HepG2 (cell line): ENCODE results near the gene PLCG2. TPM values are rescaled to one million over a fixed set of nuclear protein-coding genes. Genes with fewer than 3 reads are reported as not detected.

Source experiments
- ATAC-seq: fragments of 200-7000 bp; cut with Tn5 transposase; 3 replicates; pipeline ENCODE4 v1.9.1; 2020; ENCODE audit warnings: mild to moderate bottlenecking, moderate library complexity
- BruUV-seq: library from RNA; stranded (reverse); fragments of 400-500 nt; replicated peaks from 2 replicates; lab custom pipeline; 2021; lab: Mats Ljungman, UMichigan
- CTCF ChIA-PET: fragments of 300-600 bp; formaldehyde crosslinking; extraction: SDS; loops from one replicate; lab custom pipeline; 2021; ENCODE audit warnings: low total read pairs, inconsistent platforms, low intra/inter-chr PET ratio; lab: Yijun Ruan, JAX
- POLR2A ChIA-PET: fragments of 350-600 bp; sonication (Branson Sonifier 250); formaldehyde crosslinking; loops from one replicate; lab custom pipeline; 2020; ENCODE audit warnings: antibody characterized with exemption, inconsistent platforms; lab: Yijun Ruan, JAX
- DNase-seq: peaks from one replicate; pipeline ENCODE4 v3.0.0-alpha.2; 2015; ENCODE audit warnings: low spot score
- FAIRE-seq: peaks from 3 replicates; lab custom pipeline; 2011; peaks lifted over from hg19 to GRCh38; lab: Jason Lieb, UNC
- H2AFZ ChIP-seq: one replicate; pipeline ENCODE4 v1.6.1; 2011; ENCODE audit warnings: low read length, inconsistent platforms
- H3K27ac ChIP-seq: fragments of 300-600 bp; 3 replicates; pipeline ENCODE4 v1.8.0; 2011; ENCODE audit warnings: mixed run types, mild to moderate bottlenecking, mixed read lengths, low read length, inconsistent platforms; ENCODE audit not compliant: insufficient read depth; ENCODE audit errors: extremely low read length
- H3K27me3 ChIP-seq, 2 experiments: fragments of 200-600 bp in 1 of 2; 2 replicates in 1 of 2; 3 replicates in 1 of 2; pipeline versions ENCODE4 v1.6.0 to v1.8.0; 2011; ENCODE audit warnings: low read length in 2 of 2, mild to moderate bottlenecking in 2 of 2, moderate library complexity in 2 of 2, inconsistent platforms in 1 of 2; ENCODE audit not compliant: insufficient read depth in 2 of 2, control insufficient read depth in 1 of 2
- H3K36me3 ChIP-seq, 2 experiments: fragments of 200-600 bp in 1 of 2; replicated peaks in 1 of 2; 2 replicates in 1 of 2; 3 replicates in 1 of 2; pipeline versions ENCODE4 v1.5.1 to v1.8.0; 2011; ENCODE audit warnings: low read length in 2 of 2, inconsistent platforms in 1 of 2; ENCODE audit not compliant: insufficient read depth in 2 of 2, control insufficient read depth in 1 of 2
- H3K4me1 ChIP-seq: 2 replicates; pipeline ENCODE4 v1.5.1; 2012; ENCODE audit warnings: low read length, inconsistent platforms; ENCODE audit not compliant: insufficient read depth
- H3K4me2 ChIP-seq: 2 replicates; pipeline ENCODE4 v1.6.0; 2011; ENCODE audit warnings: low read depth, low read length, inconsistent platforms
- H3K4me3 ChIP-seq, 3 experiments: fragments of 200-600 bp in 1 of 3; sonication (generic), shearing (Covaris generic) in 1 of 3; replicated peaks in 1 of 3; 2 replicates each; pipeline ENCODE4 v1.5.1; 2011 to 2016; ENCODE audit warnings: low read length in 3 of 3, inconsistent platforms in 2 of 3, low read depth in 2 of 3, mild to moderate bottlenecking in 2 of 3, control low read depth in 1 of 3, mixed read lengths in 1 of 3; ENCODE audit not compliant: insufficient read depth in 1 of 3
- H3K79me2 ChIP-seq: one replicate; pipeline ENCODE4 v1.6.1; 2011; ENCODE audit warnings: low read length, inconsistent platforms; ENCODE audit not compliant: insufficient read depth
- H3K9ac ChIP-seq: 2 replicates; pipeline ENCODE4 v1.6.0; 2011; ENCODE audit warnings: mild to moderate bottlenecking, low read depth, low read length, inconsistent platforms; ENCODE audit not compliant: insufficient read depth
- H3K9me3 ChIP-seq: 2 replicates; pipeline ENCODE4 v1.5.1; 2012; ENCODE audit warnings: mild to moderate bottlenecking, low read length
- H4K20me1 ChIP-seq: 2 replicates; pipeline ENCODE4 v1.6.0; 2011; ENCODE audit warnings: inconsistent platforms, mild to moderate bottlenecking, low read length, moderate library complexity; ENCODE audit not compliant: insufficient read depth
- ARNT2 ChIP-seq: sonication (generic); formaldehyde crosslinking; IDR thresholded peaks from 2 replicates; pipeline ENCODE4 v1.8.0; 2022; ENCODE audit warnings: mild to moderate bottlenecking, low read depth, missing genetic modification reagents, moderate library complexity
- DNMT1 ChIP-seq: sonication (generic); formaldehyde crosslinking; IDR thresholded peaks from 2 replicates; pipeline ENCODE4 v1.5.1; 2020; ENCODE audit warnings: mild to moderate bottlenecking, missing genetic modification reagents
- NRL ChIP-seq: sonication (generic); formaldehyde crosslinking; IDR thresholded peaks from 2 replicates; pipeline ENCODE4 v1.5.0; 2020; ENCODE audit warnings: missing genetic modification reagents, mild to moderate bottlenecking, moderate library complexity, borderline replicate concordance
- PATZ1 ChIP-seq: sonication (generic); formaldehyde crosslinking; IDR thresholded peaks from 2 replicates; pipeline ENCODE4 v1.4.0; 2020; ENCODE audit warnings: missing genetic modification reagents
- SP5 ChIP-seq: IDR thresholded peaks from 2 replicates; pipeline ENCODE4 v1.6.1; 2016; ENCODE audit warnings: low read depth, borderline replicate concordance
- ZKSCAN8 ChIP-seq: IDR thresholded peaks from 2 replicates; pipeline ENCODE4 v1.6.1; 2016; ENCODE audit warnings: borderline replicate concordance, missing genetic modification reagents, missing compliant biosample characterization
- ZMYM2 ChIP-seq: sonication (generic); formaldehyde crosslinking; IDR thresholded peaks from 2 replicates; pipeline ENCODE4 v1.8.0; 2022; ENCODE audit warnings: mild to moderate bottlenecking, missing genetic modification reagents
- ZNF101 ChIP-seq: sonication (generic); formaldehyde crosslinking; IDR thresholded peaks from 2 replicates; pipeline ENCODE4 v1.4.0; 2020; ENCODE audit warnings: mild to moderate bottlenecking, low read depth, missing genetic modification reagents, borderline replicate concordance
- ZNF629 ChIP-seq: sonication (generic); formaldehyde crosslinking; conservative IDR thresholded peaks from 2 replicates; pipeline ENCODE4 v1.5.0; 2020; ENCODE audit warnings: missing genetic modification reagents
- ZNF761 ChIP-seq: sonication (generic); formaldehyde crosslinking; conservative IDR thresholded peaks from 2 replicates; pipeline ENCODE4 v1.4.0; 2020; ENCODE audit warnings: mild to moderate bottlenecking, missing genetic modification reagents
- WGBS: methylation state at CpG from one replicate; pipeline ENCODE4 v1.1.6; 2017; ENCODE audit warnings: low lambda C conversion rate; 5-methylcytosine and 5-hydroxymethylcytosine counted together
- in situ Hi-C: cut with HindIII; loops from 2 replicates; pipeline ENCODE4 v1.10.0; 2017; ENCODE audit warnings: low pct_unique_long_range_greater_than_20kb; ENCODE audit not compliant: extremely low pct_ligation_motif_present
- intact Hi-C: fragments of 100-400 bp; cut with micrococcal nuclease; formaldehyde crosslinking; loops from one replicate; pipeline ENCODE4 v1.10.0; 2022; ENCODE audit not compliant: unreplicated experiment
- polyA plus RNA-seq, 8 experiments: library from polyadenylated mRNA; depleted of rRNA in 3 of 8; stranded (reverse) in 7 of 8; unstranded in 1 of 8; fragments of >200 nt; fragmentation: Illumina TruSeq in 4 of 8; extraction: Trizol in 4 of 8; gene quantifications; 2 replicates each; pipeline versions ENCODE4 v1.2.1 to v1.2.3, GENCODE V29; 2011 to 2016; ENCODE audit warnings: low read depth in 4 of 8, missing spikeins in 1 of 8, mixed read lengths in 1 of 8; ENCODE audit not compliant: insufficient read depth in 1 of 8
- total RNA-seq, 5 experiments: library from RNA; depleted of rRNA; stranded (reverse); fragments of >200 nt; fragmentation: Illumina TruSeq; extraction: Trizol; gene quantifications; 2 replicates each; pipeline ENCODE4 v1.2.3, GENCODE V29; 2016; ENCODE audit warnings: low read depth in 1 of 5

The PLCG2 gene
- total and polyA plus RNA-seq, 2 of the 13 experiments (the other 11 are each of a cell fraction or from before 2014, with no cell fraction given), result 0.13 to 0.18 TPM

- TF ChIP-seq SP5 (CRISPR knock-in tag) (peak; percentile 40; the same call in 1 of the 2 replicates), ZNF761 (CRISPR knock-in tag) (no peak), ZMYM2 (no peak), ARNT2 (CRISPR knock-in tag) (no peak), ZNF101 (CRISPR knock-in tag) (no peak), DNMT1 (CRISPR knock-in tag) (0 out of 2 replicates have a peak, but pooled peaks have one; percentile 52), PATZ1 (CRISPR knock-in tag) (peak; percentile 19; the same call in 1 of the 2 replicates)
Measured at GRCh38 chr16:81752225-81752875, 26.7 kb upstream of the PLCG2 start (continued).

- TF ChIP-seq ZNF629 (CRISPR knock-in tag), result peak; percentile 44; the same call in 1 of the 2 replicates
- no peak for TF ChIP-seq PATZ1 (CRISPR knock-in tag)
- 0 out of 2 replicates have a peak, but pooled peaks have one; percentile 4 for TF ChIP-seq DNMT1 (CRISPR knock-in tag)
- TF ChIP-seq ZKSCAN8 (CRISPR knock-in tag), result peak; percentile 73; the same call in 1 of the 2 replicates
- TF ChIP-seq NRL (CRISPR knock-in tag), result 0 out of 2 replicates have a peak, but pooled peaks have one; percentile 3
- TF ChIP-seq, all 625 proteins: peak for 4
- Histone ChIP-seq H3K27ac (no peak overlapping the region), H3K4me2 (peak overlapping the region; percentile 57), H4K20me1 (no peaks in the 10 kb centered on the region), H2AFZ (peak overlapping the region; percentile 37), H3K79me2 (no peaks in the 10 kb centered on the region), H3K9me3 (no peaks in the 10 kb centered on the region), H3K9ac (no peak overlapping the region), H3K27me3 (peaks cover 0 to 12% of the 10 kb centered on the region in 2 experiments; a peak in 2 of 5 replicates), H3K4me1 (peaks cover 19% of the 10 kb centered on the region), H3K36me3 (no peaks in the 10 kb centered on the region), H3K4me3 (peak overlapping the region in 2 of 3 experiments; percentile 33 to 53; a peak in 3 of 6 replicates)
- ChIA-PET POLR2A (no interaction called here), CTCF (no interaction called here)
- no TSS peak for BruUV-seq
- DNase-seq (no peak), FAIRE-seq (no peak), ATAC-seq (peak; percentile 15; the same call in 2 of the 3 replicates)
- in situ Hi-C loops, result no loop called here
- WGBS, result 46% methylated on average over 5 of the region's 7 CpGs
- intact Hi-C loops, result no loop called here
Measured at GRCh38 chr16:81752876-81753227, 26.2 kb upstream of the PLCG2 start.
